GM12874 (cell line): ENCODE measurements around the gene AP1S2.

Experiments
- CTCF ChIP-seq: IDR thresholded peaks from 2 replicates; pipeline ENCODE4 v1.5.1; 2011; ENCODE audit warnings: low read depth, mild to moderate bottlenecking, control low read depth, low read length, moderate library complexity; ENCODE audit not compliant: insufficient read depth

AP1S2 gene

GRCh38 chrX:15866147-15866546 is 11.5 kb upstream of the AP1S2 start:
- no peak for TF ChIP-seq CTCF

- no peak for TF ChIP-seq CTCF
Measured at GRCh38 chrX:15864629-15865028, 10.0 kb upstream of the AP1S2 start.

GRCh38 chrX:15864023-15864422 is 9.4 kb upstream of the AP1S2 start:
- TF ChIP-seq CTCF, result no peak

GRCh38 chrX:15860921-15861320 is 6.3 kb upstream of the AP1S2 start:
- TF ChIP-seq CTCF, result no peak

- no peak for TF ChIP-seq CTCF
Measured at GRCh38 chrX:15858051-15858450, 3.4 kb upstream of the AP1S2 start.

- TF ChIP-seq CTCF, result no peak
Measured at GRCh38 chrX:15856636-15857035, 2.0 kb upstream of the AP1S2 start.

GRCh38 chrX:15856222-15856587 is 1.6 kb upstream of the AP1S2 start:
- no peak for TF ChIP-seq CTCF
